Measurements from ENCODE around the gene FGFR2.

The FGFR2 gene

DNA sequence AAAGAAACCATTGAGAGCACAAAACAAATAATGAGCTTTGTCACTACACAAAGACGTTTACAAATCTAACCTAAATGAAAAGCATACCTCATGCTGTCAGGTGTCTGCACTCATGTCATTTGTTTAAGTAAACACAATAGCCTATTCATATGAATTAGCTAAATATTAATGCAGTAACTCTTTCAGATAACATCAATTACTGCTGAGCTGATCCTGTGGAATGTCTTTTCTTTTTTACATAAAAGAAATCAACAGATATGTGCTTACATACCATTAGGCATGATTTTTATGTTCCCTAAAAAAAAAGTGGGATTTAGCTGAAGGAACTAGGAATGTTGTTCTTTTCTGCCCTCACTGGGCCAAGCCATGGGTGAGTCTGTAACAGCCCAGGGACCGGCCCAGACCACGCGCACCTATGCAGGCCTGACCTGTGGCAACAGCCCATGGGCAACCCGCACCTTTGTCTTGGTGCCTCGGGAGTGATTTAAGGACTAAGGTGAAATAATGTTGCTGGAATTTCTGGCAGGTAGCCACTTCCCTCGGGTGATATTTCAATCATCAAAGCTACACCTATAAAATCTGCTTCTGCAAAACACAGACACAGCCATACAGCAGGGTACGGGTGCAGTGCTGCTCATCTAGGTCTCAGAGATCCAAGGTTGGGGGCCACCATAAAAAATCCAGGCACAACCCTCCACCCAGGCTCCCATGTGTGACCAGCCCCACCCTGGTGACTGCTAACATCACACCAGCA is 44.6 kb downstream of the FGFR2 start:
- DNase-seq (ENCODE audit: low read depth) = no peak

DNA sequence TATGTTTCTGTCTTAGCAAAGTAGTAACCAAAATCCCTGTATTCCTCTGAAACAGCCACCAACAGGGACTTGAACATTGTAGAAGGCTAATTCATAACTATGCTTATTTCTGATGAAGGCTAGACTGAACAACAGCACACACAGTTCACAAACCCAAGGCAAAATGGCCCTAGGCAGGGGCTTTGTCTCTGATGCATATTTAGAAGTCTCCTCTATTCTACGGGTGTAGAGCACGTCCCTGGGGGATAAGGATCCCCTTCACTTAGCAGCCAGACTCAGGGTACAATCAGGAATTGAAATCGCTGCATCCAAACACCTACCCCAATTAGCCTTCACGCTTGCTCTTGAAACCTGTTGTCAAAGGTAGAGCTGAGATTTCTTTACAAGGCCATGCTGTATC is 45.5 kb downstream of the FGFR2 start:
- DNase-seq (ENCODE audit: low read depth) = no peak

- DNase-seq (ENCODE audit: low read depth) = no peak
Measured at GRCh38 chr10:121551210-121551885, 46.9 kb downstream of the FGFR2 start.

DNA sequence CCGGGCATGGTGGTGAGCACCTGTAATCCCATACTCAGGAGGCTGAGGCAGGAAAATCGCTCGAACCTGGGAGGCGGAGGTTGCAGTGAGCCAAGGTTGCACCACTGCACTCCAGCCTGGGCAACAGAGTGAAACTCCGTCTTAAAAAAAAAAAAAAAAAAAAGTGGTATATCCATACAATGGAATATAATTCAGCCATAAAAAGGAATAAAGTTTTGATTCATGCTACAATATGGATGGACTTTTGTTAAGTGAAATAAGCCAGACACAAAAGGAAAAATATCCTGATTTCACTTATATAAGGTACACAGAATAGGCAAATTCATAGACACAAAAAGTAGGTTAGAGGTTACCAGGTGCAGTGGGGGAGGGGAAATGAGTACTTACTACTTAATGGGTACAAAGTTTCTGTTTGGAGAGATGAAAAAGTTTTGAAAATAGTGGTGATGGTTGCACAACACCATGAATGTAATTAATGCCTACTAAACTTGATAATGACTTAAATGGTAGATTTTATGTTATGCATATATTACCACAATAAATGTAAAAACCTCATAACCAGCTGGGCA is 53.9 kb downstream of the FGFR2 start:
- no peak for DNase-seq (ENCODE audit: low read depth)

DNA sequence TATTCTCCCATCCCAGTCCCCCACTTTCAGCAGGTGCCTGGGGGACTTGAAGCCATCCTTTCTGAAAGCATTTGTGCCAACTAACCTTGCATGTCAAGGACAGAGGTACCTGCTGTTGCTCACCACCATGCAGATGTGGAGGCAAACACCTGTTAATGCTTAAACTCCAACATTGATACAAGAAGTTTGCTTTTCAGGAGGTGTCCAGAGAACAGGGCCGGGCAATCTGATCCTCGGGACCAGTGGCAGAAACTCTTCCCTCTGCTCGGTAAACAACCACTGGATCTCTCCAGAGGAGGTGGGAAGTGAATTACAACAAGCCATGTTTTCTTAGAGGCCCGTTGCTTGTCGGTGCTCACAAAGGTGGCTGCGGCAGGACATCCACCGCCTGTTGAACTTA is 54.7 kb downstream of the FGFR2 start:
- no peak for DNase-seq (ENCODE audit: low read depth)

GRCh38 chr10:121541450-121542120 is 56.7 kb downstream of the FGFR2 start:
- DNase-seq (ENCODE audit: low read depth) = no peak

GRCh38 chr10:121540732-121541395 is 57.4 kb downstream of the FGFR2 start:
- DNase-seq (ENCODE audit: low read depth) = no peak

DNA sequence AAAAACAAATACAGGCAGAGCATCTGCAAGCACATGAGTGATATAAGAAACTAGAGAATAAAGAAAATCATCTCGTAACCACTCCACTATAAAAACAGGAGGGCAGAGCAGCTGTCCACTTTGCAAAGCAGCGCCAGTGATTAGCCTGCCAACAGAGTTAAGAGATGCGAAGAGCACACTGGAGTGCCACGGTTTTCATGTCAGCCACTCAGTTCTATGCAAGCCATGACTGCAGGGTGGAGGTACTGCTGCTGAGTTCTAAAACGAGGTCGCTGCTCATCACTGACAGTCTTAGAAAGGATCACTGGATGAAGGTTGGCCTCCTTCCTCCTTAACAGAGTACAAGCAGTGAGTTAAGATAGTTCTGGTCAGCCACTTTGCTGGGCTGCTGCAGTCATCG is 58.5 kb downstream of the FGFR2 start:
- DNase-seq (ENCODE audit: low read depth) = no peak

GRCh38 chr10:121536310-121536913 is 61.8 kb downstream of the FGFR2 start:
- DNase-seq (ENCODE audit: low read depth) = peak; percentile 22

DNA sequence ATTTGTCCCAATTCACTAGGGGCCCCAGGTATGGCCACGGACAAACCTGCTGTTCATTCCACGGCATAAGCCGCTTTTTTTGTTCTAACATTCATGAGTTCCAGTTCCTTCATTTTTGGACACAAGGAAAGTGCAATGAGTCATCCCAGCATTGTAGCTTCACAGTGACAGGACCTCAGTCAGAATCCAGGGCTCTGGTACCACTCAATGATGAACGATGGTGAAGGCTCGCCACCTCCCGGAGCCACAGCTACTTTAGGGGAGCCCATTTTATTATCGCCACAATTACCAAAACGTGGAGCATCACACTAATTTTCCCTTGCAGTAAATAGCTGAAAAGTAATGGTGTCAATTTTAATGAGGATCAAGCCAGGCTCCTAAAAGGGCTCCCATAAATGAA is 62.9 kb downstream of the FGFR2 start:
- DNase-seq (ENCODE audit: low read depth) = no peak

DNA sequence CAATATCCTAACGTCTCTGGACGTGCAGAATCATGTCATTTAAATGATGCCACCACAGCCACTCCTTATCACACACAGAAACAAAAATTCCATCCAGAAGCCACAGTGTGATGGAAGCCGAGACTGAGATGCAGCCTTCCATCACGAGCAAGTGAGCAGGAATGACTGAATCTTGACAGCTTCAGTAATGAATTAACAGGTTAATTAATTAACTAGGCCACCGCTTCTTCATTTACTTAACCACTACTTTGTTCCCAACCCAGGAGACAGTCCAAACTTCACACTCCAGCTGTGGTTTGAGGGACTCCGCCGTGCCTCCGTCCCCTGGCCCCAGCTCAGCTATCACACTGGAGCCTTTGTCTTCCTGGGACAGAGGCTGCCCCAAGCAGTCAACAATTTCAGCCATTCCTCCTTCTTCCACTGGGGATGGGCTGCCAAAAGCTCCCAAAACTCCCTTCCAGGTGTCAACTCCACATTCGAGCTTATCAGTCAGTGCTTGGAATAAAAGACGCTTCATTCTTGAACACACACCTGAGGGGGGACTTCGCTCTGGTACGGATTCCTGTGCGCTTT is 65.9 kb downstream of the FGFR2 start:
- no peak for DNase-seq (ENCODE audit: low read depth)

DNA sequence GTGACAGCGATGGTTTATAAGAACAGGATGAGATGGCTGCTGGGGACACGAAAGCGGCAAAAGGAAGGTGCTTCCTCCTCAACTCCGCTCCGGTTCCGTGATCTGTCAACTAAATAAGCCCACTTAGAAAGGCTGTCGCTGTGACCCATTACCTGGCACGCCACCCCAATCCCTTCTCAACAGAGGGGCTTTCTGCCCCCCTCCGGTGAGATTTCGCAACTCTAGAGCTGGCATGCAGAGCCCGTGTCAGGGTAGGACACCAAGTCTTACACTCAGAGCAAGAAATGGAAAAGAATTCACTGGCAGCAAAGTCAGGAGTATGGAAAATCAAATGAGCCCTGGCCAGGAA is 66.4 kb downstream of the FGFR2 start:
- DNase-seq (ENCODE audit: low read depth) = no peak

DNA sequence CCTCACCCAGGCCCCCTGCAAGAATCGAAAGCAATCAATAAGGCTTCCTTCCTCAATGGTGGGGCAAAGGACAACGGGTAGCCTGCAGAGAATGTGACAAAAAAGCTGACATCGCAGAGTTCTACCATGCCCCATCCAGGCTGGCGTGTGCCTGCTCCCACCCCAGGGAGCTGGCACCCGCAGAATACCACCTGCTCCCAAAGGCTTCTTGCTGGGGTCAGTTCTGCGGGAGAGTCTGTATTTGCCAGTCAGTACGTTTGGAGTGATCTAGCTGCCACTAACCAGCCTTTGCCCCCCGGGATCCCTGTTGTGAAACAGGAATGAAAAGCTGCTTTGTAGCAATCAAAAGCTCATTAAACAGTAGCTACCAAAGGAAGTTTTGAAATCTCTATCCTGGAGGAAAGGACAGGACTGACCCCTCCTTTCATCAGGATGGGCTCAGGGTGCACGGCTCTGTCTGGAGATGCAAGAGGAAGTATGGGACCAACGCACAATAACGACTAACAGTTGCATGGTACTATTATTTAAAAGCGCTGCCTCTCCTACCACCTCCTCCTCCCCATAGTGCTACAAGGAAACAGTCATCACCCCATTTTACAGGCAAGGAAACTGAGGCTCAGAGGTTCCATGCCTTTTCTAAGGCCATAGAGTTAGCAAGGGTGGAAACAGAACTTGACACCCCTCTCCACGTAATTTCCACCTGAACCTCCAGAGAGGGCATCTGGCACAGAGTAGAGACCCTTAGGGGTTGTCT is 67.0 kb downstream of the FGFR2 start:
- no peak for DNase-seq (ENCODE audit: low read depth)

- no peak for DNase-seq (ENCODE audit: low read depth)
Measured at GRCh38 chr10:121530481-121531075, 67.7 kb downstream of the FGFR2 start.

GRCh38 chr10:121527690-121528089 is 70.6 kb downstream of the FGFR2 start:
- DNase-seq (ENCODE audit: low read depth) = peak; percentile 65

DNA sequence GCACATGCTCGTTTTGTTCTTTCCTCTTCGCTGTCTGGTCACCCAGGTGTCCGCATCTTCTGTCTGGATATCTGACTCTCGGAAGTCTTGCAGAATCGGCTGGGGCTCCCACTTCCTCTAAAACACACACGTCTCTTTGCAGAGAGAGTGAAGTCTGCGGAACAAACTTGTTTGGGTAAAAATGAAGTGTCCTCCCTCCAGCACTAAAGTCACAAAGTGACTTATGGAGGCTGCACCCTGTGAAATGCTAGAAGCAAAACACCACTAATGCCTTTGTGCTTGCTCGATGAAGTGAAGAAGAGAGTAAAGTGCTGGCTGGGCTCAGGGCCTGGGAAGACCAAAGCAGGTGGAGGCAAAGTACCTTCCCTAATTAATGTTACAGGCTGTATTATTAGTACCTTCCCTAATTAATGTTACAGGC is 71.4 kb downstream of the FGFR2 start:
- DNase-seq (ENCODE audit: low read depth) = no peak

GRCh38 chr10:121526135-121526790 is 72.0 kb downstream of the FGFR2 start:
- no peak for DNase-seq (ENCODE audit: low read depth)

GRCh38 chr10:121525251-121526134 is 72.8 kb downstream of the FGFR2 start:
- DNase-seq (ENCODE audit: low read depth) = no peak
